ENCODE results near the gene N4BP2L1. TPM values are rescaled to one million over a fixed set of nuclear protein-coding genes. Genes with fewer than 3 reads are reported as not detected.
A peak's percentile ranks its signal among the peaks of the same experiment; 100 is the strongest.
"Not testable (repeated sequence)": the region's sequence is repeated elsewhere in the genome, so short reads cannot be mapped to it uniquely, and the experiment has no call there.

N4BP2L1 gene
- total RNA-seq, 2 experiments from 2014 or later: 7.9 to 14.6 TPM

- Histone ChIP-seq H3K79me2 (ENCODE audit: insufficient read depth, low read depth, low read length) (no peaks in the 10 kb centered on the region), H2AFZ (ENCODE audit: low read length) (no peak overlapping the region), H3K9me3 (ENCODE audit: low read length) (no peaks in the 10 kb centered on the region), H3K4me3 (ENCODE audit: low read depth, low read length, poor library complexity, severe bottlenecking) (no peak overlapping the region), H3K36me3 (ENCODE audit: insufficient read depth, low read length) (peaks cover 86% of the 10 kb centered on the region), H3K4me1 (ENCODE audit: insufficient read depth, low read length, poor library complexity, severe bottlenecking) (no peaks in the 10 kb centered on the region), H3K9me2 (ENCODE audit: insufficient read depth, low read length) (no peaks in the 10 kb centered on the region), H3K4me2 (ENCODE audit: low read length) (no peak overlapping the region), H3K27ac (ENCODE audit: low read depth, low read length, poor library complexity, severe bottlenecking) (no peak overlapping the region), H4K20me1 (ENCODE audit: insufficient read depth, low read length) (no peaks in the 10 kb centered on the region)
- no TSS peak for BruUV-seq (replicated peaks)
- ChIA-PET CTCF (ENCODE audit: unreplicated experiment) (no interaction called here), POLR2A (interaction anchor here (0.6 to 1.4 kb wide), 3 partner anchors 14 to 296 kb away, joined by 3 to 4 read pairs (median 3); no protein-coding TSS in a partner anchor)
- TF ChIP-seq EZH2phosphoT487 (IDR thresholded peaks at IDR 0.05; ENCODE audit: borderline replicate concordance, low read depth, low read length): no peak
- no peak for TF ChIP-seq CTCF (conservative IDR thresholded peaks at IDR 0.05; ENCODE audit: low read length)
- DNase-seq (ENCODE audit: low spot score): no peak
- intact Hi-C loops (cut with micrococcal nuclease; ENCODE audit: unreplicated experiment): no loop called here
Observed at GRCh38 chr13:32362574-32362973, 65.4 kb downstream of the N4BP2L1 start.

- H4K20me1 ChIP-seq (ENCODE audit: insufficient read depth, low read length); H3K79me2 ChIP-seq (ENCODE audit: insufficient read depth, low read depth, low read length); H3K9me3 ChIP-seq (ENCODE audit: low read length); H3K4me2 ChIP-seq (ENCODE audit: low read length); H3K4me3 ChIP-seq (ENCODE audit: low read depth, low read length, poor library complexity, severe bottlenecking); H3K4me1 ChIP-seq (ENCODE audit: insufficient read depth, low read length, poor library complexity, severe bottlenecking); intact Hi-C loops (cut with micrococcal nuclease; ENCODE audit: unreplicated experiment); H3K9me2 ChIP-seq (ENCODE audit: insufficient read depth, low read length); CTCF ChIA-PET (ENCODE audit: unreplicated experiment); BruUV-seq (replicated peaks); H2AFZ ChIP-seq (ENCODE audit: low read length); DNase-seq (ENCODE audit: low spot score); H3K27ac ChIP-seq (ENCODE audit: low read depth, low read length, poor library complexity, severe bottlenecking): not testable (repeated sequence)
- peaks cover 70% of the 10 kb centered on the region for H3K36me3 ChIP-seq (ENCODE audit: insufficient read depth, low read length)
- POLR2A ChIA-PET: interaction anchor here (0.6 to 0.7 kb wide), 2 partner anchors 9 to 803 kb away, joined by 3 read pairs; no protein-coding TSS in a partner anchor
Observed at GRCh38 chr13:32355935-32356334, 72.0 kb downstream of the N4BP2L1 start.

GRCh38 chr13:32354040-32354439, 73.9 kb downstream of the N4BP2L1 start:
- no TSS peak for BruUV-seq (replicated peaks)
- H3K27ac ChIP-seq (ENCODE audit: low read depth, low read length, poor library complexity, severe bottlenecking): no peak overlapping the region
- H4K20me1 ChIP-seq (ENCODE audit: insufficient read depth, low read length): no peaks in the 10 kb centered on the region
- H3K9me2 ChIP-seq (ENCODE audit: insufficient read depth, low read length): no peaks in the 10 kb centered on the region
- peak; percentile 11 for DNase-seq (ENCODE audit: low spot score)
- TF ChIP-seq EZH2phosphoT487 (IDR thresholded peaks at IDR 0.05; ENCODE audit: borderline replicate concordance, low read depth, low read length) (no peak), CTCF (conservative IDR thresholded peaks at IDR 0.05; ENCODE audit: low read length) (no peak)
- POLR2A ChIA-PET: interaction anchor here (0.6 kb wide), 1 partner anchor 105 kb away, joined by 3 read pairs; no protein-coding TSS in a partner anchor
- H3K4me3 ChIP-seq (ENCODE audit: low read depth, low read length, poor library complexity, severe bottlenecking): no peak overlapping the region
- no peak overlapping the region for H3K4me2 ChIP-seq (ENCODE audit: low read length)
- H3K4me1 ChIP-seq (ENCODE audit: insufficient read depth, low read length, poor library complexity, severe bottlenecking): peaks cover 7% of the 10 kb centered on the region
- CTCF ChIA-PET (ENCODE audit: unreplicated experiment): no interaction called here
- H3K36me3 ChIP-seq (ENCODE audit: insufficient read depth, low read length): peaks cover 72% of the 10 kb centered on the region
- H3K9me3 ChIP-seq (ENCODE audit: low read length): no peaks in the 10 kb centered on the region
- no peaks in the 10 kb centered on the region for H3K79me2 ChIP-seq (ENCODE audit: insufficient read depth, low read depth, low read length)
- intact Hi-C loops (cut with micrococcal nuclease; ENCODE audit: unreplicated experiment): no loop called here
- no peak overlapping the region for H2AFZ ChIP-seq (ENCODE audit: low read length)

- H4K20me1 ChIP-seq (ENCODE audit: insufficient read depth, low read length); H3K4me2 ChIP-seq (ENCODE audit: low read length); H3K9me3 ChIP-seq (ENCODE audit: low read length); H3K4me1 ChIP-seq (ENCODE audit: insufficient read depth, low read length, poor library complexity, severe bottlenecking); H3K9me2 ChIP-seq (ENCODE audit: insufficient read depth, low read length); BruUV-seq (replicated peaks); H3K27ac ChIP-seq (ENCODE audit: low read depth, low read length, poor library complexity, severe bottlenecking); DNase-seq (ENCODE audit: low spot score); CTCF ChIA-PET (ENCODE audit: unreplicated experiment); H3K4me3 ChIP-seq (ENCODE audit: low read depth, low read length, poor library complexity, severe bottlenecking); H3K79me2 ChIP-seq (ENCODE audit: insufficient read depth, low read depth, low read length); intact Hi-C loops (cut with micrococcal nuclease; ENCODE audit: unreplicated experiment); H2AFZ ChIP-seq (ENCODE audit: low read length): not testable (repeated sequence)
- POLR2A ChIA-PET: interaction anchor here (0.6 kb wide), 1 partner anchor 17 kb away, joined by 3 read pairs; no protein-coding TSS in a partner anchor
- H3K36me3 ChIP-seq (ENCODE audit: insufficient read depth, low read length): peaks cover 78% of the 10 kb centered on the region
Observed at GRCh38 chr13:32350839-32351441, 77.0 kb downstream of the N4BP2L1 start.

All from OCI-LY7 (cell line).